ENCODE results near the gene CD46. TPM values are rescaled to one million over a fixed set of nuclear protein-coding genes. Genes with fewer than 3 reads are reported as not detected.

Gene CD46
- total and polyA plus RNA-seq, 10 of the 15 experiments (the other 5 are each of a cell fraction or from before 2014, with no cell fraction given), result 61.1 to 198 (median 81.4) TPM

GRCh38 chr1:207815466-207815865 is 63.6 kb downstream of the CD46 start:
- intact Hi-C loops (cut with micrococcal nuclease; ENCODE audit: unreplicated experiment), result no loop called here
- SMC1A ChIA-PET (ENCODE audit: uncharacterized antibody, unreplicated experiment), result no interaction called here
- Histone ChIP-seq H3K36me3 (ENCODE audit: control insufficient read depth in 2 of 2, insufficient read depth in 2 of 2, low read length in 1 of 2) (peaks cover 31 to 42% of the 10 kb centered on the region in 2 experiments), H3K4me2 (ENCODE audit: control insufficient read depth, insufficient read depth) (peak overlapping the region; percentile 38; the same call in 1 of the 2 replicates), H3K4me3 (no peak overlapping the region), H3K79me2 (ENCODE audit: control insufficient read depth, insufficient read depth, low read length) (peaks cover 55% of the 10 kb centered on the region), H4K20me1 (ENCODE audit: control insufficient read depth, insufficient read depth) (peaks cover 6% of the 10 kb centered on the region; the same call in 1 of the 2 replicates), H3K27me3 (replicated peaks in 1 of 2; ENCODE audit: control insufficient read depth in 2 of 2, insufficient read depth in 2 of 2, low read length in 1 of 2) (no peaks in the 10 kb centered on the region), H3K9me3 (replicated peaks; ENCODE audit: control insufficient read depth, insufficient read depth, low read length) (no peaks in the 10 kb centered on the region), H3K4me1 (ENCODE audit: control insufficient read depth, insufficient read depth, low read length) (peaks cover 9% of the 10 kb centered on the region; the same call in 1 of the 2 replicates), H3K27ac (ENCODE audit: control insufficient read depth, insufficient read depth) (no peak overlapping the region), H2AFZ (ENCODE audit: control insufficient read depth, low read depth, low read length) (no peak overlapping the region), H3K9ac (ENCODE audit: control insufficient read depth, insufficient read depth, low read length) (no peak overlapping the region)
- POLR2A ChIA-PET, result no interaction called here
- 84% methylated on average over 8 of the region's 8 CpGs for WGBS (ENCODE audit: insufficient coverage, insufficient replicate concordance, low lambda C conversion rate, missing lambda C conversion rate)
- BruUV-seq (replicated peaks), result no TSS peak
- TF ChIP-seq RBBP5 (conservative IDR thresholded peaks at IDR 0.05), result no peak
- TF ChIP-seq CHD4 (IDR thresholded peaks at IDR 0.05), result no peak
- TF ChIP-seq TAF1 (IDR thresholded peaks at IDR 0.05; ENCODE audit: borderline replicate concordance, low read depth, low read length), result no peak
- TF ChIP-seq WRNIP1 (IDR thresholded peaks at IDR 0.05; ENCODE audit: borderline replicate concordance, low read depth, low read length), result no peak
- no peak for TF ChIP-seq RAD21 (IDR thresholded peaks at IDR 0.05; ENCODE audit: insufficient read depth, low read depth, low read length)
- no peak for TF ChIP-seq SIN3A (IDR thresholded peaks at IDR 0.05; ENCODE audit: low read depth, low read length)
- TF ChIP-seq RFX5 (IDR thresholded peaks at IDR 0.05; ENCODE audit: low read depth, low read length), result no peak
- TF ChIP-seq CHD2 (IDR thresholded peaks at IDR 0.05; ENCODE audit: borderline replicate concordance, low read depth, low read length), result no peak
- no peak for TF ChIP-seq PML (IDR thresholded peaks at IDR 0.05; ENCODE audit: low read length)
- TF ChIP-seq ZBED1 (IDR thresholded peaks at IDR 0.05; ENCODE audit: borderline replicate concordance), result no peak
- FAIRE-seq (no peak), DNase-seq (ENCODE audit: low read depth, low spot score) (no peak), ATAC-seq (no peak)
- in situ Hi-C loops (cut with MboI), result no loop called here
- RAD21 ChIA-PET (ENCODE audit: unreplicated experiment), result interaction anchor here (1.0 kb wide), 1 partner anchor 18 kb away, joined by 3 read pairs; no protein-coding TSS in a partner anchor
- CTCF ChIA-PET, result interaction anchor here (1.2 kb wide), 1 partner anchor 18 kb away, joined by 4 read pairs; no protein-coding TSS in a partner anchor
